Measurements from ENCODE around the gene TMEM72.
"Not testable (repeated sequence)": the region's sequence is repeated elsewhere in the genome, so short reads cannot be mapped to it uniquely, and the experiment has no call there.

Gene TMEM72

GRCh38 chr10:44911081-44911540, at the start of gene TMEM72:
Gene TMEM72, plus strand, starts transcription at chr10:44911337. Its CDS starts 176 bp downstream, at chr10:44911513.
- FAIRE-seq = no peak

- FAIRE-seq = no peak
Measured at GRCh38 chr10:44862006-44862751, 49.0 kb upstream of the TMEM72 start.

GRCh38 chr10:44862924-44863323, 48.2 kb upstream of the TMEM72 start:
- FAIRE-seq = no peak

GRCh38 chr10:44863344-44864047, 47.6 kb upstream of the TMEM72 start:
- no peak for FAIRE-seq

DNA sequence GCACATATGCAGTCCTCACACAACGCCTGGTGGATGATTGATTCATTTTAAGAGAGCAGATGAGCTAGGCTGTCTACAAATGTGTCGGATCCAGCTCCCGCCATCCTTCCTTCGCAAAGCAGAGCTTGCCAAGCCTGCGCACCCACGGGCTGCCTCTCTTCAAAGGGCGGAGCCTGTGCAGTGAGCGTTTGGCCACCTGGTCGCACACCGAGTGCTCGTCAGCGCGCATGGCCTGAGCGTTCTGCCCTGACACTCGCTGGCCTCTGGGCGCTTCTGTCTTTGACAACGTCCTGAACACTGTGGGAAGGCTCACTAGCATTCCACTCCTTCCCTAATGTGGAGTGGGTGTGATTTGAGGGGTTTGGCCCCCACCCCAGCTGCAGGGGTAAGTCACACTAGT, 47.1 kb upstream of the TMEM72 start:
- FAIRE-seq = no peak

DNA sequence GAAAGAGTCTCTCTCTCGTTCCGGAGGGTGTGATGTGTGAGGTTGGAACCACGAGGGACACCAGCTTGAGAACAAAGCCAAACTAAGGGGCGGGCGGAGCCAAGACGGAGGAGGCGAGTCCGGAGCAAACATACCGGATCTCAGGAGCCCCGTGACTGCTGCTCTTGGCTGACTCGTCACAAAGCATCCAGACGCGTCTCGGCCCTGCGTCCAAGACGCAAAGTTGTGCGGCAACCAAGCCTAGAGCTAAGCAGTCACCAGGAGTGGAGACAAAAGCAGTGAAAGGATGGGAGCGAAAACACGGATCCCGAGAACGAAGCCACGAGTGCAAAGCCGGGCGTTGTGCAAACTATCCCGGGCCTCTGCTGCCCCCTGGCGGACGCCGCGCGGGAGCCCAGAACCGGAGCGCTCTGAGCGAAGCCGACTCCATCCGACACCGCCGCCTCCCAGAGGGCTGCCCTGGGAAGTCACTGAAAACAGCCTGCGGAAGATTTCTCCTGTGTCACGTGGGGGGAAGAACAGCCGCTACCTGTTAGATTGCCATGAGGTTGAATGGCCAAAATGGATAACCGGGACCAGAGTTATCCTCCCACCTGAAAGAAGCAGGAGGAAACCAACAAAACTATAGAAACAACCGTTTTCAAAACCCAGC, 46.4 kb upstream of the TMEM72 start:
- FAIRE-seq = no peak

DNA sequence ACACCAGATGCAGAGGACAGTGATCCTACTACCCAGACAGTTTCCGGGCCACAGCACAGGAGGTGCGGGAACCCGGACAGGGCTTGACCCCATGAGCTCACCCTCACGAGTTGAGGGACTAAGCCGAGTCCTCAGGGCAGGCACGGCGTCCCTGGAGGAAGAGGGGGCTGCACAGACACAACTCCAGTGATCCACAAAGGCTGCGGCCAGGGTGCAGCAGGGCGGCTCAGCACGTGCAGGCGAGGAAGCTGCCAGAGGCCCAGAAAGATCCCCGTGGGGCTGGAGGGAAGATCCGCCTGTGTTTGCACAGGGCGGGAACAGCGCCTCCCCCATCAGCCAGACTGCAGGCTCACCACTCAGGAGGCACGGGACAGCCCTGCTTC, 45.9 kb upstream of the TMEM72 start:
- FAIRE-seq = no peak

DNA sequence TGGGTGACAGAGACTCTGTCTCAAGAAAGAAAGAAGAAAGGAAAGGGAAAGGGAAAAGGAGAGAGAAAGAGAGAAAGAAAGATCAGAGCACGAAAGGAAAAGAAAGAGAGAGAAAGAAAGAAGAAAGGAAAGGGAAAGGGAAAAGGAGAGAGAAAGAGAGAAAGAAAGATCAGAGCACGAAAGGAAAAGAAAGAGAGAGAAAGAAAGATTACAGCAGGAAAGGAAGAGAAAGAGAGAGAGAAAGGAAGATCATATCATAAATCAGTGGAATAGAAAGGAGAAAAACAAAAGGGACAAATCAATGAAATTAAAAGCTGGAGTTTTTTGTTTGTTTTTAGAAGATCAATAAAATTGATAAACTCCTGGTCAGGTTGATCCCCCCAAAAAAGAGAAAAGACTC, 44.8 kb upstream of the TMEM72 start:
- FAIRE-seq = not testable (repeated sequence)

GRCh38 chr10:44870031-44870430, 41.1 kb upstream of the TMEM72 start:
- no peak for FAIRE-seq

DNA sequence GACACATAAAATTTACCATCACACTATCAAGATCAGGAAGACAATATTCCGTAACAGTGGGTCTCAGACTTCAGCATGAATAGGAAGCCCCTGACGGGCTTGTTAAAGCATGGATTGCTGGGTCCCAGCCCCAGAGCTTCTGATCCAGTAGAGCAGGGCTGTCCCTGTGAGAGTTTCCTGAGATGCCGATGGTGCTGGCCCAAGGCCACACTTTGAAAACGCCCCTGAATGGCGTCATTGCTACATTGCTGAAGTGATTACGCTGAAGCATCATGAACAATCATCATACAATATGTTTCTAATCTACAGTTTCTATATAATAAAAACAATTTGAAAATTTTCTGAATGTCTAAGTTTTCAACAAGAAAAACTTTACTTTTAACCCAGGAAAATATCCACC, 38.0 kb upstream of the TMEM72 start:
- FAIRE-seq = no peak

GRCh38 chr10:44874166-44874565, 37.0 kb upstream of the TMEM72 start:
- no peak for FAIRE-seq

DNA sequence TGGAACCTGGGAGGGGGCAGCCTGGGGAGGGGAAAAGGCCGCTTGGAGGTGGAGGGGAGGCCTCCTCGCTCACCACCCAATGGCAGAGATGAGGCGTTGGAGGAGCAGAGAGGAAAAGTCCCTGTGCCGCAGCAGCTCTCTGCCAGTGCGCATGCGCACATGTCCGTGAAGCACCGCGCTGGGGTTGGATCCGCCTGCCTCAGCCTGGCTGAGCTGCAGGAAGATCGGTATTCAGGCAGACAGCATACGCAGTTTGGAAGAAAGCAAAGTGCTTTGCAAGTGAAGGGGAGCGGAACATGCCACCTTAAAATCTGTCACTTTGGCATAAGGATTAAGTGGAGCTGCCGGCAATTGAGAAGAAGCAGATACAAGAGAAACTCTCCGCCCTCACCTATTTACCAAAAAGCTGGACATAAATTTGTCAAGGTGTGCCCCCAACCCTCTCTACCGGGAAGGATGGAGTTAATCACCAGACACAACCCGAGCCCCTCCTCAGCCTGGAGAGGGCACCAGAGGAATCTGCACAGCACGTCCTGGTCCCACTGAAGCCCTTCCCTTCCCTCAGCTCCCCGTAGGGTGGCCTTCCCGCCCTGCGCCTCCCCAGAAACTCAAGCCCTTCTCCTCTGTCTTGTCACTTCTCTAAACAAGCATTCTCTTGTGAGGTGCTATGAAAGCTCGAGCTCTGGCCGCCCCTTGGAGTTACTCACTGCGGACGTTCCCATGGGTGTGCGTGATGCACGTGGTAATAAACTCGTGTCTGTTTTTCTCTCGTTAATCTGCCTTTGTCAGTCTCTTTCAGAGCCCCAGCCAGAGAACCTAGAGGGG, 32.2 kb upstream of the TMEM72 start:
- FAIRE-seq = no peak

- FAIRE-seq = no peak
Measured at GRCh38 chr10:44879531-44879899, 31.6 kb upstream of the TMEM72 start.

GRCh38 chr10:44880090-44880715, 30.9 kb upstream of the TMEM72 start:
- no peak for FAIRE-seq

- no peak for FAIRE-seq
Measured at GRCh38 chr10:44881649-44882048, 29.5 kb upstream of the TMEM72 start.

GRCh38 chr10:44882166-44882720, 28.9 kb upstream of the TMEM72 start:
- FAIRE-seq = no peak

DNA sequence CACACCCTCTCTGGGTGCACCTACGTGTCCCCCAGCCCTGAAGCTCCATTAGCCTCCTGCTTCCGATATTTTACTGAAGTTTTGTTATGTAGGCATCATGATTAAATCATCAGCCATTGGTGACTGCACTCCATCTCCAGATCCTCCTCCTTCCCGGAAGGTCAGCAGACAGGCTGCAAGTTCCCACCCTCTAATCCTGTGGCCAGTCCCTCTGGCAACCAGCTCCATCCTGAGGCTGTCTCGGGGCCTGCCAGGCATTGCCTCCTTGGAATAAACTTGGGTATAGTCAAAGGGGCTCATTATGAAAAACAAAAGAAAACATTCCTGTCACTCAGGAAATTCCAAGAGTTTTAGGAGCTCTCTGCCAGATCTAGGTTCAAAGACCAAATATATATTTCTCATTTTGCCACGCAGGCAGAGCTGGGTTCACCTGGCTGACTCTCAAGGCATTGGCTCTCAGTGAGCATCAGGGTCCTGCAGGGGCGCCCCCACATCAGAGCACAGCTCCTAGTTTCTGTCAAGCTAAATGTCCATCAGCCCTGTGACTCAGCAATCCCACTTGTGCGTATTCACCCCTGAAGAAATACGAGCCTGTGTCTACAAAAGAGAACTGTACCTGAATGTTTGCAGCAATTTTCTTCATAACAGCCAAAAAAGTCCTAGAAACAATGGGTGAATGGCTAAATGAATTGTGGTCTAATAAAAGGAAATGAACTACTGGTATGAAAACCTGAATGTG, 27.4 kb upstream of the TMEM72 start:
- FAIRE-seq = no peak

- no peak for FAIRE-seq
Measured at GRCh38 chr10:44885710-44886109, 25.4 kb upstream of the TMEM72 start.

DNA sequence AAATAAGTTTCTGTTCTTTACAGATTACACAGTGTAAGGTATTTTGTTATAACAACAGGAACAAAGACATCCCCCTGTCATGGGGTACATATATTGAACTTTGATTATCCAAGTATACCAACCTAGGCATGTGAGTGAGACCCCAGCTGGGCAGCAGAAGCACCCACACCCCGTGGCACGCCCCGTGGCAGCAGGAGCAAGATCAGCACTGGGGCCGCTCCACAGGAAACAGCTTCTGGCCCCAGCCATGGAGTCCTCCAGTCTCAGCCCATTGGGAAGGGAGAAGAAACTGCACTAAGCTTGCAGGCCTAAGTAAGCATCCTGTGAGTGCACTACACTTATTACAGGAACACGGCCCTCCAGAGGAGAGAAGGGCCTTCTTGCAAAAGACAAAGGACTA, 24.2 kb upstream of the TMEM72 start:
- no peak for FAIRE-seq

DNA sequence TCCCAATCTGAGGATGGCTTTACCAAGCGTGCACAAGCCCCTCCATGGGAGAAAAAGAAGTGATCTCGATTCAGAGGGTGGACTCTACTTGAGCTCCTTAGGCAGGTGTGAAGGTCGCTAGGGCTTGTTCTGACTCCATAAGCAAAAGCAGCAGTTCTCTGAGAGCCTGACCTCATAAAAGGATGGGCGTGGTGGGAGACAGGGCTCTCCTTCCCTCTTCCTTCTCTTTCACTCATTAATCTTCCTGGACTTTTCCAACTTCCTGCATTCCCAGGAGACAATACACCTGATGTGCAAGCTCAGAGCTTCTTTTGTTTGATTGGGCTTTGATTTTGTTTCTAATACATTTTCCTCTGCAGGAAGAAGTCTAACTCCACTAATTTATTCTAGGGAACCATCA, 22.3 kb upstream of the TMEM72 start:
- FAIRE-seq = no peak

GRCh38 chr10:44889834-44890233, 21.3 kb upstream of the TMEM72 start:
- FAIRE-seq = no peak
